Large intestine (tissue), 3 donors: Measurements from ENCODE around the gene PALD1. TPM values are rescaled to one million over a fixed set of nuclear protein-coding genes. Genes with fewer than 3 reads are reported as not detected.

Experiments
- DNase-seq, 2 donors: peaks; one replicate each; pipeline versions ENCODE4 v3.0.0 to v3.0.0-alpha.2; 2013
- H3K27ac ChIP-seq: one replicate; pipeline ENCODE4 v1.5.1; 2013; ENCODE audit warnings: low read length
- H3K27me3 ChIP-seq: 2 replicates; pipeline ENCODE4 v1.6.1; 2013; ENCODE audit warnings: low read length; ENCODE audit not compliant: control insufficient read depth, insufficient read depth
- H3K36me3 ChIP-seq: 2 replicates; pipeline ENCODE4 v1.6.1; 2013; ENCODE audit warnings: low read length; ENCODE audit not compliant: control insufficient read depth, insufficient read depth
- H3K4me1 ChIP-seq: one replicate; pipeline ENCODE4 v1.6.1; 2013; ENCODE audit warnings: low read length; ENCODE audit not compliant: control insufficient read depth, insufficient read depth
- H3K4me3 ChIP-seq: one replicate; pipeline ENCODE4 v1.5.1; 2013; ENCODE audit warnings: low read length
- H3K9me3 ChIP-seq: one replicate; pipeline ENCODE4 v1.6.1; 2013; ENCODE audit warnings: mild to moderate bottlenecking, low read depth, low read length, moderate library complexity; ENCODE audit not compliant: control insufficient read depth
- WGBS: methylation state at CpG from one replicate; pipeline ENCODE4 v1.1.5; 2013; ENCODE audit warnings: low lambda C conversion rate; ENCODE audit not compliant: insufficient coverage; 5-methylcytosine and 5-hydroxymethylcytosine counted together
- polyA plus RNA-seq: library from polyadenylated mRNA; unstranded; fragments of 120-200 nt; gene quantifications from one replicate; pipeline ENCODE4 v1.2.1, GENCODE V29; 2013

PALD1 gene
- polyA plus RNA-seq, 1 donor, result 6.1 TPM

- no peak for DNase-seq
- peaks cover 7% of the 10 kb centered on the region for H3K36me3 ChIP-seq
- no peaks in the 10 kb centered on the region for H3K27me3 ChIP-seq
- H3K4me1 ChIP-seq, result peaks cover 16% of the 10 kb centered on the region
- no CpG with 5 or more reads among the region's 15 CpGs for WGBS
- no peak overlapping the region for H3K4me3 ChIP-seq
- H3K9me3 ChIP-seq, result no peaks in the 10 kb centered on the region
- H3K27ac ChIP-seq, result no peak overlapping the region
These were observed 83.6 kb downstream of the PALD1 start for GRCh38 chr10:70562036-70562755.

- no peak overlapping the region for H3K27ac ChIP-seq
- peaks cover 7% of the 10 kb centered on the region for H3K36me3 ChIP-seq
- peaks cover 16% of the 10 kb centered on the region for H3K4me1 ChIP-seq
- no peaks in the 10 kb centered on the region for H3K9me3 ChIP-seq
- DNase-seq, result no peak
- WGBS, result 100% methylated on average over 1 of the region's 7 CpGs
- no peak overlapping the region for H3K4me3 ChIP-seq
- H3K27me3 ChIP-seq, result no peaks in the 10 kb centered on the region
These were observed 84.7 kb downstream of the PALD1 start for GRCh38 chr10:70563230-70563629.

GRCh38 chr10:70564113-70564725 lies 85.7 kb downstream of the PALD1 start:
- no peak for DNase-seq
- Histone ChIP-seq H3K9me3 (no peaks in the 10 kb centered on the region), H3K4me1 (peaks cover 16% of the 10 kb centered on the region), H3K4me3 (no peak overlapping the region), H3K27ac (no peak overlapping the region), H3K36me3 (peaks cover 7% of the 10 kb centered on the region), H3K27me3 (no peaks in the 10 kb centered on the region)
- WGBS, result no CpG with 5 or more reads among the region's 21 CpGs

- DNase-seq, result no peak
- Histone ChIP-seq H3K36me3 (peaks cover 7% of the 10 kb centered on the region), H3K9me3 (no peaks in the 10 kb centered on the region), H3K27ac (no peak overlapping the region), H3K4me1 (peaks cover 10% of the 10 kb centered on the region), H3K27me3 (no peaks in the 10 kb centered on the region), H3K4me3 (no peak overlapping the region)
- WGBS, result no CpG with 5 or more reads among the region's 6 CpGs
These were observed 86.4 kb downstream of the PALD1 start for GRCh38 chr10:70564901-70565351.

GRCh38 chr10:70565556-70566514 lies 87.3 kb downstream of the PALD1 start:
- H3K27ac ChIP-seq, result no peak overlapping the region
- peaks cover 8% of the 10 kb centered on the region for H3K4me1 ChIP-seq
- H3K36me3 ChIP-seq, result peaks cover 7% of the 10 kb centered on the region
- no peak overlapping the region for H3K4me3 ChIP-seq
- H3K9me3 ChIP-seq, result no peaks in the 10 kb centered on the region
- H3K27me3 ChIP-seq, result no peaks in the 10 kb centered on the region
- no CpG with 5 or more reads among the region's 18 CpGs for WGBS
- DNase-seq, result no peak

GRCh38 chr10:70566515-70567290 lies 88.1 kb downstream of the PALD1 start:
- no peaks in the 10 kb centered on the region for H3K9me3 ChIP-seq
- no peak overlapping the region for H3K27ac ChIP-seq
- peaks cover 7% of the 10 kb centered on the region for H3K36me3 ChIP-seq
- H3K27me3 ChIP-seq, result no peaks in the 10 kb centered on the region
- H3K4me1 ChIP-seq, result peaks cover 8% of the 10 kb centered on the region
- H3K4me3 ChIP-seq, result no peak overlapping the region
- DNase-seq, result no peak
- WGBS, result no CpG with 5 or more reads among the region's 18 CpGs

- no CpG with 5 or more reads among the region's 4 CpGs for WGBS
- no peak overlapping the region for H3K27ac ChIP-seq
- H3K4me1 ChIP-seq, result peaks cover under 1% of the 10 kb centered on the region
- DNase-seq, result no peak
- no peaks in the 10 kb centered on the region for H3K27me3 ChIP-seq
- H3K36me3 ChIP-seq, result peaks cover 7% of the 10 kb centered on the region
- no peaks in the 10 kb centered on the region for H3K9me3 ChIP-seq
- no peak overlapping the region for H3K4me3 ChIP-seq
These were observed 89.0 kb downstream of the PALD1 start for GRCh38 chr10:70567603-70568002.

- peaks cover 7% of the 10 kb centered on the region for H3K36me3 ChIP-seq
- no peaks in the 10 kb centered on the region for H3K4me1 ChIP-seq
- H3K9me3 ChIP-seq, result no peaks in the 10 kb centered on the region
- H3K27me3 ChIP-seq, result no peaks in the 10 kb centered on the region
- H3K27ac ChIP-seq, result no peak overlapping the region
- H3K4me3 ChIP-seq, result no peak overlapping the region
- no peak for DNase-seq
- no CpG with 5 or more reads among the region's 3 CpGs for WGBS
These were observed 89.5 kb downstream of the PALD1 start for GRCh38 chr10:70568113-70568512.

GRCh38 chr10:70568781-70569495 lies 90.4 kb downstream of the PALD1 start:
- no peak for DNase-seq
- H3K4me3 ChIP-seq, result no peak overlapping the region
- H3K4me1 ChIP-seq, result no peaks in the 10 kb centered on the region
- no peaks in the 10 kb centered on the region for H3K27me3 ChIP-seq
- H3K36me3 ChIP-seq, result peaks cover 7% of the 10 kb centered on the region
- no peak overlapping the region for H3K27ac ChIP-seq
- no CpG with 5 or more reads among the region's 7 CpGs for WGBS
- no peaks in the 10 kb centered on the region for H3K9me3 ChIP-seq
